IPS DF 4.7 (cell line): ENCODE measurements around the gene SOX15.
A peak's percentile ranks its signal among the peaks of the same experiment; 100 is the strongest.
"Not testable (repeated sequence)": the region's sequence is repeated elsewhere in the genome, so short reads cannot be mapped to it uniquely, and the experiment has no call there.

Experiments
- DNase-seq: peaks from one replicate; pipeline ENCODE4 v3.0.0-alpha.2; 2013; ENCODE audit warnings: low spot score; ENCODE audit errors: extremely low read depth

Gene SOX15

GRCh38 chr17:7589891-7590691 is at the start of gene SOX15:
SOX15 (minus strand) TSS chr17:7590094; CDS start chr17:7589676, 418 bp downstream.
- no peak for DNase-seq

DNA sequence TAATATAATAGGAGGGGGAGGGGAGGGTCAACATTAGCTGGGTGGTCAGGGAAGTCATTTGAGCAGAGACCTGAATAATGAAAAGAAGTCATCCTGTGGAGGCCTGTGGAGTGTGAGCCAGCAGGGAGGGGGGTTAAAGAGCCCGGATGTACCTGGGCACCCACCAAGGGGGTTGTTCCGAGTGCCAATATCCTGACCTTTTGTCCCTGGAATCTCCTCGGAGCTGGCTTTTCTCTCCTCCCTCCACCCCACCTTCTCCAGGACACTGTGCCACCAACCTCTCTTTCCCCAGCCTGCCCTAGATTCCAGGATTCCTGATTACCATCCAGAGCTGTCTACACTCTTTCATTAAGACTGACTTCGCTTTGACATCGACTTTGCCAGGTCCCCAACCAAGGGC is 46.3 kb upstream of the SOX15 start:
- no peak for DNase-seq

- DNase-seq, result no peak
These were observed 44.5 kb upstream of the SOX15 start for GRCh38 chr17:7634384-7634783.

- no peak for DNase-seq
These were observed 43.2 kb upstream of the SOX15 start for GRCh38 chr17:7633093-7633492.

DNA sequence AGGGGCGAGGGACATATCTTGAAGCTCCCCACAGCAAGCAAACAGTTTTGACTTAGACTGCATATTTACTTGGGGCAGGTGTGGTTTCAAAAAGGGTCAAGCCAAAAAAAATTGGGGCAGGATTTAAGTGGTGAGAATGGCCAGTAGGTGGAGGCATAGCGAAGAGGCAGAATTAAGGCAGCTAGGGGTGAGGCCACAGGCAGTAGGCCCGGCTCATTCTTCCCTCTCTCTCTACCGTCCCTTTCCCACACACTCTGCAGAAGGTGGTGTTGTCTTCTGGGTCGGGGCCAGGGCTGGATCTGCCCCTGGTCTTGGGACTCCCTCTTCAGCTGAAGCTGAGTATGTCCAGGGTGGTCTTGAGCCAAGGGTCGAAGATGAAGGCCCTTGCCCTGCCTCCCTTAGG is 42.6 kb upstream of the SOX15 start:
- DNase-seq, result no peak

DNA sequence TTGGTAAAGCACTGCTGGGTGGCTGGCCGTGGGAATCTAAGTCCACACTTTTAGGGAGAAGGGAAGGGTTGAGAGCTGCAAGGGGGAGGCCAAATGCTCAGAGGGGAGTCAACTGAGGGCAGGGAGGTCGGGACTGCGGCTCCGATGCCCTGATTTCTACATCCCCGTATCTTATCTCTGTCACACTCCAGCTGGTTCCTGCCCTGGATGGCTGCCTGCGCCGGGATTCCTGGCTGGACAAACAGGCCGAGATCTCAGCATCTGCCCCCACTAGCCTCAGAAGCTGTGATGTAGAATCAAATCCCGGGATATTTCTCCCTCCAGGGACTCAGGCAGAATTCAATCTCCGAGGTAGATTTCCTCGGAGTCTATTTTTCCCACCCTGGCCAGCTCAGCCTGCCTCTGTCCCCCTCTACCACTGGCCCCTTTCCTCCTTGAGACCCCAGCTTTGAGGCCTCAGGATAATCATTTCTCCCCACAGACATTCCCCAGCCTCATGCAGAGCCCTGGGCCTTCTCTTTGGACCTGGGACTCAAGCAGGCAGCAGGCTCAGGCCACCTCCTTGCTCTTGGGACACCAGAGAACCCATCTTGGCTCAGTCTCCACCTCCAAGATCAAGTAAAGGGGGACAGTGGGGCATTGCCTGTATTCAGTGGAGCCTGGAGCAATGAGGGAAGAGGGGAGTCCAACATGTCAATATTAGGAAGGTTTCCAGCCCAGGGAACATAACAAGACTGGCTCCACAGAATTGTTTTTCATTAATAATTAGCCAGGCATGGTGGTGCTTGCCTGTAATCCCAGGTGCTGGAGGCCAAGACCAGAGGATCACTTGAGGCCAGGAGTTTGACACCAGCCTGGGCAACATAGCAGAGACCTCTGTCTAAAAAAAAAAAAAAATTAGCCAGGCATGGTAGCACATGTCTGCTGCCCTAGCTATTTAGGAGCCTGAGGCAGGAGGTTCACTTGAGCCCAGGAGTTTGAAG is 41.8 kb upstream of the SOX15 start:
- DNase-seq, result no peak

- no peak for DNase-seq
These were observed 40.2 kb upstream of the SOX15 start, which contains the start of gene SHBG for GRCh38 chr17:7629939-7630571. SHBG (plus strand) TSS chr17:7630135; CDS start chr17:7630173, 38 bp downstream.

- DNase-seq, result peak; percentile 89
These were observed 37.6 kb upstream of the SOX15 start, which contains the start of gene SAT2 for GRCh38 chr17:7627250-7628121. SAT2 (minus strand) TSS chr17:7627821; CDS start chr17:7627635, 186 bp downstream.

DNA sequence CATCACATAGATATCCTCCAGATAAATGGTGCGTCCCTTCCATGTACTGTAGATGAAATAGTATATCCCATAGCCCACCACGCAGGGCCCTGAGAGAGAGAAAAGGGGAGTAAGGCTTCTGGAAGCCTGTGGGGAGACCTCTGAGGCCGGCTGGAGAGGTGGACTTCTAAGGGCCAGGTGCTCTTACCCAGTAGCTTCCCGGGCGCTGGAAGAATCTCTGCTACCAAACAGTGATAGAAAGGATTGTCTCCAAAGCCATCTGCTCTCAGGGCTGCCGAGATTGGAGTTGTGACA is 37.0 kb upstream of the SOX15 start:
- DNase-seq, result no peak

DNA sequence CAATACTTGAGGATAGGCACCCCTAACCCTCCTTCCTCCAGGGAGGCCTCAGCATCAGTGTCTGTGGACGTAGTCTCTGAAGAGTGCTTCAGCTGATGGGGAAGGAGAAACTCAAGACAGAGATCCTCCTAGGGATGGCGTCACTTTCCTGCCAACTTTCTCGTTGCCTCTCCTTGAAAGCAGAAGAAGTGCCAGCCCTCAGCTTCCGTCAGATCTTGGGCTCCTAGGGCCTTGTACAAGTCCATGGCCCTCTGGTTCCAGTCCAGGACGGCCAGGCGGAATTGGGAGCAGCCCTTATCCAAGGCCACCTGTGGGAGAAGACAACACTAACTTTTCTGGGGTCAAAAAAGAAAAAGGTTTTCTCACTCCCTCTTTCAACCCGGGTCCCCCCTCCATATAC is 36.4 kb upstream of the SOX15 start:
- no peak for DNase-seq

- DNase-seq, result not testable (repeated sequence)
These were observed 35.9 kb upstream of the SOX15 start for GRCh38 chr17:7625749-7626148.

DNA sequence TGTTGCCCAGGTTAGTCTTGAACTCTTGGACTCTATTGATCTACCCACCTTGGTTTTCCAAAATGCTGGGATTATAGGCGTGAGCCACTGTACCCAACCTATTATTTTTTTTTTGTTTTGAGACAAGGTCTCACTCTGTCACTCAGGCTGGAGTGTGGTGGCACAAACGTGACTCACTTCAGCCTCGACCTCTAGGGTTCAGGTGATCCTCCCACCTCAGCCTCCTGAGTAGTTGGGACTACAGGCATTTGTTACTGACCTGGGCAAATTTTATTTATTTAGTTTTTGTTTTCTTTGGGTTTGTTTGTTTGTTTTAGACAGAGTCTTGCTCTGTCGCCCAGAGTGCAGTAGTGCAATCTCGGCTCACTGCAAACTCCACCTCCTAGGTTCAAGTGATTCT is 33.8 kb upstream of the SOX15 start:
- no peak for DNase-seq

- no peak for DNase-seq
These were observed 30.9 kb upstream of the SOX15 start for GRCh38 chr17:7620835-7621234.

DNA sequence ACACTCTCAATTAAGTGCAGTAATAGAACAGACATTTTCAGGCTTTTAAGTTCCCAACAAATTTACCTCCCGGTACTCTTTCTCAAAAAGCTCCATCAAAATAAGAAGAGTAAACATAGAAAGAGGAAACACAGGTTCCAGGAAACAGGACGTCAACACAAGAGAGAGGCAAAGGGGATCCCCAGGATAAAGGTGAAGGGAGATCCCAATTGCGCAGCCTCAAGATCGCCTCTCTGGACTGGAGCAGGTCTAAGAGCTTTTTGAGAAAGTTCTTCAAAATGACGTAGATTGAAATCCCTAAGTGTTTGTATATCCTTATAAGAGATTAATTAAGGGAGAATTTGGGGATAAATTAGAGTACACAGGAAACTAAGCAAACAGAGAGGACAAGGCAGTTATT is 28.7 kb upstream of the SOX15 start:
- no peak for DNase-seq

DNA sequence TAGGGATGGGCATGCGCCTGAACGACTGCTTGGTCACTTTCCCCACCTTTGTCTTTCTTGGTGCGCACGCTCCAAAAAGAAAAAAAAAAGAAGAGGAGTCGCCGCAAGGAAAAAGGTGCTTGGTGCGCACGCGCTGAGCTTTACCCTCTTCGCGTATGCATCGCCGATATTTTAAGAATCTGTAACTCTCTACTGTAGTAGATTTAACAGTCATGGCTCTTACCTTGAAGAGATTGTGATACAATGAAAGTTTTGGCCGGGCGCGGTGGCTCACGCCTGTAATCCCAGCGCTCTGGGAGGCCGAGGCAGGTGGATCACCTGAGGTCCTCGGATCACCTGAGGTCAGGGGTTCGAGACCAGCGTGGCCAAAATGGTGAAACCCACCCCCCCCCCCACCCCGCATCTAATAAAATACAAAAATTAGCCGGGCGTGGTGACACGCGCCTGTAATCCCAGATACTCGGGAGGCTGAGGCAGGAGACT is 25.4 kb upstream of the SOX15 start:
- no peak for DNase-seq

GRCh38 chr17:7614425-7615264 is 24.8 kb upstream of the SOX15 start, which contains the start of gene FXR2:
FXR2 (minus strand) TSS chr17:7614897; CDS start chr17:7614532, 365 bp downstream.
- DNase-seq, result peak; percentile 98

GRCh38 chr17:7613769-7614424 is 24.0 kb upstream of the SOX15 start:
- DNase-seq, result no peak

DNA sequence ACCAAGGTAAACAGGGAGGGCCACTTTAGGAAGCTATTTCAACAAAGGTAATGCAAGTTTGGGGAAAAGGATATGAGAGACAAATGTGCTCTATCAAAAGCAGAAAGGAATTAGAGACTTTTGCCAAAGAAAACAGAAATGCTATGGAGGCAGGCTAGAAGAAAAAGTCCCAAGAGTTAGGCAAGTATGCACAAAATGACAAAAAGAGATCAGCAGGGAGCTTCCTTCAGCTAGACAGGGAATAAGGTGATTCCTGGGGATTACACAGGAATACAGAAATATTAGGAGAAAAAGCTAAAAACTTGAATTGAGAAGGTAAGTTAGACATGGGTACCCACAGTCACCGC is 22.4 kb upstream of the SOX15 start:
- no peak for DNase-seq

DNA sequence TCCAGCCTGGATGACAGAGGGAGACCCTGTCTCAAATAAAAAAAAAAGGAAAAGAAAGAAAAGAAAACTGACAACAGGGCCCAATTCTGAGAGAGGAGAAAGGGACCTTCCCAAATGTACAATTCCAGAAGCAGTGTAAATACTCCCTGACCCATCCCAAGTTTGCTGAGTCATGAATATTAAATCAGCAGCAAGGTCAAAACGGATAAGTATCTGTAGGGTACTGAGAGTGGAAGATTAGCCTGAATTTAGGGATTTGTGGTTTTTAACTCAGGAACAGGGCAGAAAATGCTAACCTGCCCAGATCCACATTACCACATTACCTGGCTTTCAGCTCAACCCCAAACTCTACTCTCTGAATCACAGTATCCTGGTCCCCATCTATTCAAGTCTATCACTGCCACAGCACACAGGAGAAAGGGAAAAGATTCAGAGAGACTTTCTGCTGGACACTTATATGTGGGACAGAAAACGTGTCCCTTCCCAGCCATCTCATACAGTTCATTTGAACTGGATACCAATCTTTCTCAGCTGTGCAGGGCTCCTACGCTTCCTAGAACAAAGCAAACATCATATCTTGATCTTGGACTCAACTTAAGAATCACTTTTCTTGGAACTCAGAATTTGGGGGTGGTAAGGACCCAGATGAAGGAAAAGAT is 21.9 kb upstream of the SOX15 start:
- DNase-seq, result no peak
